ENCODE data around the gene SLC22A23.

Gene SLC22A23

GRCh38 chr6:3473773-3474172, 16.9 kb upstream of the SLC22A23 start:
- POLR2A ChIA-PET: no interaction called here
- TF ChIP-seq ZNF140 (tag by site-specific recombination; IDR thresholded peaks at IDR 0.05) (no peak), GLIS2 (tag by site-specific recombination; IDR thresholded peaks at IDR 0.05) (no peak), KLF9 (tag by site-specific recombination; IDR thresholded peaks at IDR 0.05; ENCODE audit: low read depth) (no peak), ZNF112 (tag by site-specific recombination; IDR thresholded peaks at IDR 0.05) (no peak), ZNF768 (tag by site-specific recombination; IDR thresholded peaks at IDR 0.05) (no peak), KLF7 (tag by site-specific recombination; IDR thresholded peaks at IDR 0.05; ENCODE audit: borderline replicate concordance) (no peak), ZNF274 (IDR thresholded peaks at IDR 0.05; ENCODE audit: low read length) (no peak), ZNF274 (tag by site-specific recombination; IDR thresholded peaks at IDR 0.05; ENCODE audit: borderline replicate concordance) (no peak)
- Histone ChIP-seq H3K27ac (ENCODE audit: extremely low read depth, low read depth, low read length) (no peak overlapping the region), H3K4me1 (ENCODE audit: control insufficient read depth, insufficient read depth, low read length) (0 out of 2 replicates have a peak, but pooled peaks cover 5% of the 10 kb centered on the region), H3K9me3 (ENCODE audit: control insufficient read depth, insufficient read depth, low read depth, low read length) (no peaks in the 10 kb centered on the region), H3K4me3 (ENCODE audit: low read depth, low read length) (no peak overlapping the region), H3K36me3 (ENCODE audit: control insufficient read depth in 2 of 2, insufficient read depth in 1 of 2, low read length in 2 of 2) (no peaks in the 10 kb centered on the region)
- CTCF ChIA-PET: interaction anchor here (0.9 to 1.7 kb wide), 2 partner anchors 37 to 222 kb away, joined by 3 to 8 read pairs; no protein-coding TSS in a partner anchor

GRCh38 chr6:3471711-3472110, 14.9 kb upstream of the SLC22A23 start:
- TF ChIP-seq ZNF404 (tag by site-specific recombination; IDR thresholded peaks at IDR 0.05) (no peak), ZBTB8A (tag by site-specific recombination; IDR thresholded peaks at IDR 0.05) (no peak), ZNF449 (tag by site-specific recombination; IDR thresholded peaks at IDR 0.05) (no peak), ZNF544 (tag by site-specific recombination; IDR thresholded peaks at IDR 0.05) (no peak), ZNF184 (tag by site-specific recombination; IDR thresholded peaks at IDR 0.05) (no peak), IKZF3 (tag by site-specific recombination; IDR thresholded peaks at IDR 0.05) (no peak), HIC1 (tag by site-specific recombination; IDR thresholded peaks at IDR 0.05) (no peak), SALL2 (tag by site-specific recombination; IDR thresholded peaks at IDR 0.05; ENCODE audit: borderline replicate concordance) (no peak), ZNF248 (tag by site-specific recombination; IDR thresholded peaks at IDR 0.05) (no peak), PATZ1 (tag by site-specific recombination; IDR thresholded peaks at IDR 0.05) (no peak)
- TF ChIP-seq, protein P1, sequence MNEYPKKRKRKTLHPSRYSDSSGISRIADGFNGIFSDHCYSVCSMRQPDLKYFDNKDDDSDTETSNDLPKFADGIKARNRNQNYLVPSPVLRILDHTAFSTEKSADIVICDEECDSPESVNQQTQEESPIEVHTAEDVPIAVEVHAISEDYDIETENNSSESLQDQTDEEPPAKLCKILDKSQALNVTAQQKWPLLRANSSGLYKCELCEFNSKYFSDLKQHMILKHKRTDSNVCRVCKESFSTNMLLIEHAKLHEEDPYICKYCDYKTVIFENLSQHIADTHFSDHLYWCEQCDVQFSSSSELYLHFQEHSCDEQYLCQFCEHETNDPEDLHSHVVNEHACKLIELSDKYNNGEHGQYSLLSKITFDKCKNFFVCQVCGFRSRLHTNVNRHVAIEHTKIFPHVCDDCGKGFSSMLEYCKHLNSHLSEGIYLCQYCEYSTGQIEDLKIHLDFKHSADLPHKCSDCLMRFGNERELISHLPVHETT (tag by site-specific recombination; IDR thresholded peaks at IDR 0.05): no peak
- TF ChIP-seq, protein P2, sequence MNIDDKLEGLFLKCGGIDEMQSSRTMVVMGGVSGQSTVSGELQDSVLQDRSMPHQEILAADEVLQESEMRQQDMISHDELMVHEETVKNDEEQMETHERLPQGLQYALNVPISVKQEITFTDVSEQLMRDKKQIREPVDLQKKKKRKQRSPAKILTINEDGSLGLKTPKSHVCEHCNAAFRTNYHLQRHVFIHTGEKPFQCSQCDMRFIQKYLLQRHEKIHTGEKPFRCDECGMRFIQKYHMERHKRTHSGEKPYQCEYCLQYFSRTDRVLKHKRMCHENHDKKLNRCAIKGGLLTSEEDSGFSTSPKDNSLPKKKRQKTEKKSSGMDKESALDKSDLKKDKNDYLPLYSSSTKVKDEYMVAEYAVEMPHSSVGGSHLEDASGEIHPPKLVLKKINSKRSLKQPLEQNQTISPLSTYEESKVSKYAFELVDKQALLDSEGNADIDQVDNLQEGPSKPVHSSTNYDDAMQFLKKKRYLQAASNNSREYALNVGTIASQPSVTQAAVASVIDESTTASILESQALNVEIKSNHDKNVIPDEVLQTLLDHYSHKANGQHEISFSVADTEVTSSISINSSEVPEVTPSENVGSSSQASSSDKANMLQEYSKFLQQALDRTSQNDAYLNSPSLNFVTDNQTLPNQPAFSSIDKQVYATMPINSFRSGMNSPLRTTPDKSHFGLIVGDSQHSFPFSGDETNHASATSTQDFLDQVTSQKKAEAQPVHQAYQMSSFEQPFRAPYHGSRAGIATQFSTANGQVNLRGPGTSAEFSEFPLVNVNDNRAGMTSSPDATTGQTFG (tag by site-specific recombination; IDR thresholded peaks at IDR 0.05; ENCODE audit: borderline replicate concordance): no peak
- ChIA-PET CTCF (interaction anchor here (0.8 to 2.1 kb wide), 3 partner anchors 10 to 261 kb away, joined by 3 to 4 read pairs (median 4); no protein-coding TSS in a partner anchor), POLR2A (interaction anchor here (0.8 to 1.7 kb wide), 3 partner anchors 11 to 40 kb away, joined by 3 to 7 read pairs (median 3); partner anchors contain the start of gene SLC22A23)
- Histone ChIP-seq H3K4me1 (ENCODE audit: control insufficient read depth, insufficient read depth, low read length) (0 out of 2 replicates have a peak, but pooled peaks cover 5% of the 10 kb centered on the region), H3K9me3 (ENCODE audit: control insufficient read depth, insufficient read depth, low read depth, low read length) (no peaks in the 10 kb centered on the region), H3K27ac (ENCODE audit: extremely low read depth, low read depth, low read length) (no peak overlapping the region), H3K4me3 (ENCODE audit: low read depth, low read length) (no peak overlapping the region), H3K36me3 (ENCODE audit: control insufficient read depth in 2 of 2, insufficient read depth in 1 of 2, low read length in 2 of 2) (no peaks in the 10 kb centered on the region)
